NCI-H2029 treated with DMSO at 0.1 percent for 48 hours (cell line): ENCODE measurements around the gene UTP20.

Experiments
- DNase-seq: peaks from one replicate; lab custom pipeline; 2025; lab: John Stamatoyannopoulos, UW

Gene UTP20

GRCh38 chr12:101280006-101280505, at the start of gene UTP20:
TSS of gene UTP20 (plus strand) at chr12:101280105. CDS start at chr12:101280283, 178 bp downstream.
- peak; percentile 77 for DNase-seq

GRCh38 chr12:101230547-101230946, 49.4 kb upstream of the UTP20 start:
- DNase-seq = no peak

GRCh38 chr12:101231636-101232035, 48.3 kb upstream of the UTP20 start:
- DNase-seq = no peak

- no peak for DNase-seq
Observed at GRCh38 chr12:101235686-101236085, 44.2 kb upstream of the UTP20 start.

- no peak for DNase-seq
Observed at GRCh38 chr12:101238306-101238705, 41.6 kb upstream of the UTP20 start.

- no peak for DNase-seq
Observed at GRCh38 chr12:101238800-101239329, 41.0 kb upstream of the UTP20 start.

GRCh38 chr12:101243074-101243473, 36.8 kb upstream of the UTP20 start:
- DNase-seq = no peak

- DNase-seq = no peak
Observed at GRCh38 chr12:101243616-101244015, 36.3 kb upstream of the UTP20 start.

- no peak for DNase-seq
Observed at GRCh38 chr12:101256266-101256665, 23.6 kb upstream of the UTP20 start.

GRCh38 chr12:101257357-101257756, 22.5 kb upstream of the UTP20 start:
- no peak for DNase-seq

- DNase-seq = no peak
Observed at GRCh38 chr12:101267111-101267510, 12.8 kb upstream of the UTP20 start.

- no peak for DNase-seq
Observed at GRCh38 chr12:101276433-101276832, 3.5 kb upstream of the UTP20 start.

- peak; percentile 17 for DNase-seq
Observed at GRCh38 chr12:101277443-101277842, 2.5 kb upstream of the UTP20 start.

- DNase-seq = peak; percentile 19
Observed at GRCh38 chr12:101287357-101287756, 7.5 kb downstream of the UTP20 start.

- no peak for DNase-seq
Observed at GRCh38 chr12:101297661-101298060, 17.8 kb downstream of the UTP20 start.

- no peak for DNase-seq
Observed at GRCh38 chr12:101298426-101298825, 18.5 kb downstream of the UTP20 start.

- no peak for DNase-seq
Observed at GRCh38 chr12:101299346-101299745, 19.4 kb downstream of the UTP20 start.

GRCh38 chr12:101299931-101300330, 20.0 kb downstream of the UTP20 start:
- DNase-seq = peak; percentile 50

- no peak for DNase-seq
Observed at GRCh38 chr12:101302741-101303140, 22.8 kb downstream of the UTP20 start.

- DNase-seq = no peak
Observed at GRCh38 chr12:101305226-101305779, 25.4 kb downstream of the UTP20 start.

GRCh38 chr12:101305794-101306193, 25.9 kb downstream of the UTP20 start:
- DNase-seq = no peak

- DNase-seq = no peak
Observed at GRCh38 chr12:101322480-101322879, 42.6 kb downstream of the UTP20 start.

- DNase-seq = no peak
Observed at GRCh38 chr12:101323255-101323654, 43.4 kb downstream of the UTP20 start.

GRCh38 chr12:101325590-101325989, 45.7 kb downstream of the UTP20 start:
- DNase-seq = no peak
